ENCODE data around the gene EIF3L. TPM values are rescaled to one million over a fixed set of nuclear protein-coding genes. Genes with fewer than 3 reads are reported as not detected.

EIF3L gene
- total RNA-seq, 1 experiment from 2014 or later, result 739 TPM

DNA sequence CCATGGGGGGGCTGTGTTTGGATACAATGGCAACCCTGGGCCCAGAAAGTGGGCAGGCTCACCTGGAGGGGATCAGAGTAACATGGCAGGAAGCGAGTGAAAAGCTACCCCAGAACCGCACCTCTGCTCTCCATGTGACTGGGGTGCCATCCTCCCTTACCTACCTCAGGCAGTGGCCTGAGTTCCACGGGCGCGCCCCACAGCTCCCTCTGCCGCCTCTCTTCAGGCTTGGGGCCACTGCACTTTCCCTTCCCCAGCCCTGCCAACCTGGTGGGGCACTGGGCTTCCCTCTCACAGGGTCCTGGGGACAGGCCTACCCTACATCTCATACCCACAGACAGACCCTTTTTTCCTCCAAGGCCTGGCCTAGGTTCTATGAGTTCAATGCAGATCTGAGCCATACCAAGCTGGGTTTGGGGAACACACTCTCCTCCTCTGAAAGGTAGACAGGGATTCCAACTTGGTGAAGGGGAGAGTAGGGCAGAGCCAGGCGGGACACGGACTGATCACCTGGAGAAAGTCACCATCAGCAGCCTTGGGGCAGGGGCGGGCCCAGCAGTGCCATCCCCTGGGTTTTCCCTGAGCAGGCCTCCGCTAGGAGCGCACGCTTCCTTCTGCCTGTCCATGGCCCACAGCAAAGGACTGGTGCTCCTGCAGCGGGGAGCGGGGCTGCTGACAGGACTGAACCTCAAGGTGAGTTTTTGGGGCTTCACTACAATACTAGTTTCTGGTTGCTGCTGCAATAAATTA is 19.0 kb upstream of the EIF3L start:
- Histone ChIP-seq H3K27me3 (ENCODE audit: insufficient read depth, low read length) (no peaks in the 10 kb centered on the region; the same call in 1 of the 2 replicates), H2BK12ac (ENCODE audit: insufficient read length, low read depth, low read length) (no peak overlapping the region), H3T11ph (ENCODE audit: low read length) (no peak overlapping the region), H3K79me1 (ENCODE audit: insufficient read depth, low read depth, low read length, poor library complexity, severe bottlenecking) (no peaks in the 10 kb centered on the region), H2BK5ac (ENCODE audit: insufficient read length, low read length) (no peak overlapping the region), H3K9me3 (ENCODE audit: control insufficient read depth, low read depth, low read length) (no peaks in the 10 kb centered on the region), H3K23ac (ENCODE audit: insufficient read length, low read depth, low read length) (no peak overlapping the region), H3K56ac (ENCODE audit: insufficient read length, low read depth, low read length) (no peak overlapping the region), H2AK5ac (ENCODE audit: insufficient read length, low read length) (no peak overlapping the region), H2BK120ac (ENCODE audit: low read depth, low read length, poor library complexity, severe bottlenecking) (no peak overlapping the region), H3K14ac (ENCODE audit: insufficient read depth, low read length) (no peak overlapping the region), H2BK20ac (ENCODE audit: low read depth, low read length, poor library complexity, severe bottlenecking) (no peak overlapping the region), H4K8ac (replicated peaks; ENCODE audit: insufficient read length, low read depth, low read length) (no peak overlapping the region), H4K20me1 (ENCODE audit: control insufficient read depth, insufficient read depth, insufficient read length) (no peaks in the 10 kb centered on the region), H3K18ac (ENCODE audit: insufficient read length, low read depth, low read length) (no peak overlapping the region), H3K4me2 (ENCODE audit: insufficient read depth, insufficient read length, low read length) (no peak overlapping the region), H3K79me2 (ENCODE audit: insufficient read depth, low read length) (no peaks in the 10 kb centered on the region), H2AFZ (ENCODE audit: low read length) (no peak overlapping the region), H4K5ac (ENCODE audit: insufficient read length, low read depth, low read length) (no peak overlapping the region), H3K23me2 (ENCODE audit: insufficient read length, low read depth, low read length, poor library complexity, severe bottlenecking) (no peaks in the 10 kb centered on the region), H3K4ac (ENCODE audit: low read depth, low read length) (no peak overlapping the region), H3K9ac (ENCODE audit: extremely low read depth, insufficient read length, low read length) (no peak overlapping the region), H3K27ac (ENCODE audit: insufficient read length, low read depth, low read length) (no peak overlapping the region), H2BK15ac (ENCODE audit: low read depth, low read length) (no peak overlapping the region), H3K4me1 (ENCODE audit: insufficient read depth, low read length) (no peaks in the 10 kb centered on the region), H4K91ac (ENCODE audit: insufficient read length, low read depth, low read length) (no peak overlapping the region)
- Mint-ChIP-seq H3K4me1 (no peaks in the 10 kb centered on the region), H3K27ac (no peak overlapping the region; a peak in 3 of 7 replicates), H3K9me3 (no peaks in the 10 kb centered on the region), H3K36me3 (ENCODE audit: insufficient read depth in 1 of 3, low read depth in 3 of 3) (peaks cover 6 to 33% (median 28%) of the 10 kb centered on the region in 3 experiments; a peak in 5 of 7 replicates), H3K4me3 (no peak overlapping the region), H3K27me3 (ENCODE audit: low read depth) (peaks cover 10% of the 10 kb centered on the region)
- no CpG with 5 or more reads among the region's 14 CpGs for WGBS (ENCODE audit: extremely low coverage, insufficient read length, low lambda C conversion rate)
- DNase-seq, result no peak
- TF ChIP-seq, protein P1, sequence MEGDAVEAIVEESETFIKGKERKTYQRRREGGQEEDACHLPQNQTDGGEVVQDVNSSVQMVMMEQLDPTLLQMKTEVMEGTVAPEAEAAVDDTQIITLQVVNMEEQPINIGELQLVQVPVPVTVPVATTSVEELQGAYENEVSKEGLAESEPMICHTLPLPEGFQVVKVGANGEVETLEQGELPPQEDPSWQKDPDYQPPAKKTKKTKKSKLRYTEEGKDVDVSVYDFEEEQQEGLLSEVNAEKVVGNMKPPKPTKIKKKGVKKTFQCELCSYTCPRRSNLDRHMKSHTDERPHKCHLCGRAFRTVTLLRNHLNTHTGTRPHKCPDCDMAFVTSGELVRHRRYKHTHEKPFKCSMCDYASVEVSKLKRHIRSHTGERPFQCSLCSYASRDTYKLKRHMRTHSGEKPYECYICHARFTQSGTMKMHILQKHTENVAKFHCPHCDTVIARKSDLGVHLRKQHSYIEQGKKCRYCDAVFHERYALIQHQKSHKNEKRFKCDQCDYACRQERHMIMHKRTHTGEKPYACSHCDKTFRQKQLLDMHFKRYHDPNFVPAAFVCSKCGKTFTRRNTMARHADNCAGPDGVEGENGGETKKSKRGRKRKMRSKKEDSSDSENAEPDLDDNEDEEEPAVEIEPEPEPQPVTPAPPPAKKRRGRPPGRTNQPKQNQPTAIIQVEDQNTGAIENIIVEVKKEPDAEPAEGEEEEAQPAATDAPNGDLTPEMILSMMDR (conservative IDR thresholded peaks at IDR 0.05), result no peak

Measured in H9 (cell line).